PC-3 (cell line): Measurements from ENCODE around the gene SNED1. TPM values are rescaled to one million over a fixed set of nuclear protein-coding genes. Genes with fewer than 3 reads are reported as not detected.

Source experiments
- ATAC-seq: fragments of 200-7000 bp; cut with Tn5 transposase; 2 replicates; pipeline ENCODE4 v1.9.1; 2020; ENCODE audit warnings: mild to moderate bottlenecking, moderate library complexity
- BruUV-seq: library from RNA; stranded (reverse); fragments of 400-500 nt; replicated peaks from 2 replicates; lab custom pipeline; 2021; lab: Mats Ljungman, UMichigan
- CTCF ChIA-PET: fragments of 300-600 bp; sonication (Branson Sonifier 250); formaldehyde crosslinking; loops from one replicate; lab custom pipeline; 2022; ENCODE audit warnings: antibody characterized with exemption; lab: Charles Lee
- POLR2A ChIA-PET: fragments of 300-600 bp; sonication (Branson Sonifier 250); formaldehyde crosslinking; loops from one replicate; lab custom pipeline; 2022; ENCODE audit warnings: antibody characterized with exemption; ENCODE audit not compliant: unreplicated experiment; lab: Charles Lee
- DNase-seq: peaks from one replicate; pipeline ENCODE4 v3.0.0-alpha.2; 2015
- H2AFZ ChIP-seq: fragments of 300-600 bp; sonication (generic); 2 replicates; pipeline ENCODE4 v1.6.0; 2016; ENCODE audit warnings: antibody characterized with exemption, low read length
- H3F3A ChIP-seq: fragments of 300-600 bp; sonication (generic); one replicate; pipeline ENCODE4 v1.6.0; 2017; ENCODE audit warnings: antibody characterized with exemption, low read length, control low read depth, mild to moderate bottlenecking; ENCODE audit not compliant: unreplicated experiment
- H3K27ac ChIP-seq: fragments of 300-600 bp; sonication (generic); 2 replicates; pipeline ENCODE4 v1.5.1; 2016; ENCODE audit warnings: mild to moderate bottlenecking, low read length
- H3K27me3 ChIP-seq: fragments of 300-600 bp; sonication (generic); 2 replicates; pipeline ENCODE4 v1.6.1; 2016; ENCODE audit warnings: low read length, mixed read lengths
- H3K36me3 ChIP-seq: fragments of 300-600 bp; sonication (generic); 2 replicates; pipeline ENCODE4 v1.6.1; 2016; ENCODE audit warnings: low read depth, mixed run types, low read length, mixed read lengths
- H3K4me1 ChIP-seq: fragments of 300-600 bp; sonication (generic); 2 replicates; pipeline ENCODE4 v1.5.1; 2016; ENCODE audit warnings: low read length; ENCODE audit not compliant: insufficient read depth
- H3K4me2 ChIP-seq: fragments of 300-600 bp; sonication (generic); 2 replicates; pipeline ENCODE4 v1.6.0; 2016; ENCODE audit warnings: low read length
- H3K4me3 ChIP-seq: fragments of 300-600 bp; sonication (generic); 2 replicates; pipeline ENCODE4 v1.5.1; 2016; ENCODE audit warnings: mild to moderate bottlenecking, low read length, mixed read lengths
- H3K79me2 ChIP-seq: fragments of 300-600 bp; sonication (generic); 2 replicates; pipeline ENCODE4 v1.6.1; 2017; ENCODE audit warnings: low read length, mixed read lengths
- H3K9ac ChIP-seq: fragments of 300-600 bp; sonication (generic); 2 replicates; pipeline ENCODE4 v1.6.0; 2016; ENCODE audit warnings: mild to moderate bottlenecking, low read length
- H3K9me2 ChIP-seq: fragments of 300-600 bp; sonication (generic); replicated peaks from 2 replicates; pipeline ENCODE4 v1.6.1; 2016; ENCODE audit warnings: mixed run types, low read length, mixed read lengths
- H3K9me3 ChIP-seq: fragments of 300-600 bp; sonication (generic); 2 replicates; pipeline ENCODE4 v1.6.1; 2016; ENCODE audit warnings: low read length, mixed read lengths
- H4K20me1 ChIP-seq: fragments of 300-600 bp; sonication (generic); 2 replicates; pipeline ENCODE4 v1.6.1; 2016; ENCODE audit warnings: low read length, mixed read lengths
- CTCF ChIP-seq: fragments of 300-600 bp; sonication (generic); conservative IDR thresholded peaks from 2 replicates; pipeline ENCODE4 v1.5.1; 2017; ENCODE audit warnings: antibody characterized with exemption, low read depth, mild to moderate bottlenecking, low read length
- EZH2 ChIP-seq: fragments of 300-600 bp; sonication (generic); IDR thresholded peaks from one replicate; pipeline ENCODE4 v1.6.1; 2017; ENCODE audit warnings: antibody characterized with exemption, mild to moderate bottlenecking, low read length; ENCODE audit not compliant: unreplicated experiment
- EZH2phosphoT487 ChIP-seq: fragments of 300-600 bp; sonication (generic); IDR thresholded peaks from 2 replicates; pipeline ENCODE4 v1.6.1; 2018; ENCODE audit warnings: mild to moderate bottlenecking, antibody characterized with exemption, low read length, borderline replicate concordance
- intact Hi-C: fragments of 100-400 bp; cut with micrococcal nuclease; formaldehyde crosslinking; loops from 2 replicates; pipeline ENCODE4 v1.9.0; 2023
- total RNA-seq: library from RNA; depleted of rRNA; stranded (reverse); fragments of >200 nt; gene quantifications from 2 replicates; pipeline ENCODE4 v1.2.3, GENCODE V29; 2014

SNED1 gene
- total RNA-seq, 1 experiment from 2014 or later: 0.66 TPM

- ChIA-PET CTCF (no interaction called here), POLR2A (no interaction called here)
- ATAC-seq: no peak
- no peak for DNase-seq
- TF ChIP-seq EZH2 (no peak), CTCF (no peak), EZH2phosphoT487 (no peak)
- H3K79me2 ChIP-seq: no peaks in the 10 kb centered on the region
- BruUV-seq: no TSS peak
- H3F3A ChIP-seq: no peaks in the 10 kb centered on the region
- H3K36me3 ChIP-seq: no peaks in the 10 kb centered on the region
- H3K9ac ChIP-seq: no peak overlapping the region
- no peak overlapping the region for H3K27ac ChIP-seq
- no peak overlapping the region for H3K4me2 ChIP-seq
- no peaks in the 10 kb centered on the region for H3K27me3 ChIP-seq
- no peaks in the 10 kb centered on the region for H3K9me3 ChIP-seq
- H2AFZ ChIP-seq: no peak overlapping the region
- H4K20me1 ChIP-seq: no peaks in the 10 kb centered on the region
- peaks cover 9% of the 10 kb centered on the region; the same call in 1 of the 2 replicates for H3K4me1 ChIP-seq
- intact Hi-C loops: no loop called here
- no peaks in the 10 kb centered on the region for H3K9me2 ChIP-seq
- no peak overlapping the region for H3K4me3 ChIP-seq
Measured at GRCh38 chr2:241034490-241035141, 36.2 kb downstream of the SNED1 start.

- Histone ChIP-seq H3K9me2 (no peaks in the 10 kb centered on the region), H3K4me1 (peaks cover 9% of the 10 kb centered on the region; the same call in 1 of the 2 replicates), H3K79me2 (no peaks in the 10 kb centered on the region), H3K4me2 (no peak overlapping the region), H2AFZ (no peak overlapping the region), H3K27me3 (no peaks in the 10 kb centered on the region), H3F3A (no peaks in the 10 kb centered on the region), H4K20me1 (no peaks in the 10 kb centered on the region), H3K9me3 (no peaks in the 10 kb centered on the region), H3K27ac (no peak overlapping the region), H3K36me3 (no peaks in the 10 kb centered on the region), H3K9ac (no peak overlapping the region), H3K4me3 (no peak overlapping the region)
- ChIA-PET POLR2A (no interaction called here), CTCF (no interaction called here)
- ATAC-seq: no peak
- DNase-seq: no peak
- TF ChIP-seq EZH2phosphoT487: no peak
- TF ChIP-seq CTCF: no peak
- no peak for TF ChIP-seq EZH2
- intact Hi-C loops: no loop called here
- no TSS peak for BruUV-seq
Measured at GRCh38 chr2:241035142-241035817, 36.9 kb downstream of the SNED1 start.
